ENCODE measurements around the gene GMPPA.

Gene GMPPA

DNA sequence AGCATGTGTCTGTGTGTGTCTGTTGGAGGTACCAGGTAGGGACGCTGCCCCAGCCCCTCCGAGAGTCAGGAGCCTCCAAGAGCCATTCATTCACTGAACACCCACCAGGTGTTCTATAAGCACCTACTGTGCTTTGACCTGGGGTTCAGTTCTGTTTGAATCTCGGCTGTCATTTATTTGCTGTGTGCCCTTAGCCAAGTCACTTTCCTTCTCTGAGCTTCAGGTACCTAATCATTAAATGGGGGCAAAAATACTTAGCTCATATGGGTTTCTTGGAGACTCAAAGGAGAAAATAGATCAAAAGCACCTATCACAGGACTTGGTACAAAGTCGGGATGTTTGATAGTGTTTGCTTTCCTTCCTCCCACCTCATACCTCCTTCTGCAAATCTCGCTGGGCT lies 28.8 kb downstream of the GMPPA start:
- TF ChIP-seq, protein P1, sequence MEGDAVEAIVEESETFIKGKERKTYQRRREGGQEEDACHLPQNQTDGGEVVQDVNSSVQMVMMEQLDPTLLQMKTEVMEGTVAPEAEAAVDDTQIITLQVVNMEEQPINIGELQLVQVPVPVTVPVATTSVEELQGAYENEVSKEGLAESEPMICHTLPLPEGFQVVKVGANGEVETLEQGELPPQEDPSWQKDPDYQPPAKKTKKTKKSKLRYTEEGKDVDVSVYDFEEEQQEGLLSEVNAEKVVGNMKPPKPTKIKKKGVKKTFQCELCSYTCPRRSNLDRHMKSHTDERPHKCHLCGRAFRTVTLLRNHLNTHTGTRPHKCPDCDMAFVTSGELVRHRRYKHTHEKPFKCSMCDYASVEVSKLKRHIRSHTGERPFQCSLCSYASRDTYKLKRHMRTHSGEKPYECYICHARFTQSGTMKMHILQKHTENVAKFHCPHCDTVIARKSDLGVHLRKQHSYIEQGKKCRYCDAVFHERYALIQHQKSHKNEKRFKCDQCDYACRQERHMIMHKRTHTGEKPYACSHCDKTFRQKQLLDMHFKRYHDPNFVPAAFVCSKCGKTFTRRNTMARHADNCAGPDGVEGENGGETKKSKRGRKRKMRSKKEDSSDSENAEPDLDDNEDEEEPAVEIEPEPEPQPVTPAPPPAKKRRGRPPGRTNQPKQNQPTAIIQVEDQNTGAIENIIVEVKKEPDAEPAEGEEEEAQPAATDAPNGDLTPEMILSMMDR (IDR thresholded peaks at IDR 0.05), result no peak
- no peak overlapping the region for H3K4me3 ChIP-seq (ENCODE audit: low read depth in 1 of 2, low read length in 1 of 2)
- H3K27ac ChIP-seq, result no peak overlapping the region
- no peaks in the 10 kb centered on the region for H3K36me3 ChIP-seq
- H3K27me3 ChIP-seq, result peaks cover 100% of the 10 kb centered on the region
- no peaks in the 10 kb centered on the region for H3K9me3 ChIP-seq
- H3K4me1 ChIP-seq (ENCODE audit: control insufficient read depth in 1 of 2, insufficient read depth in 1 of 2, low read depth in 1 of 2, low read length in 1 of 2), result no peaks in the 10 kb centered on the region

DNA sequence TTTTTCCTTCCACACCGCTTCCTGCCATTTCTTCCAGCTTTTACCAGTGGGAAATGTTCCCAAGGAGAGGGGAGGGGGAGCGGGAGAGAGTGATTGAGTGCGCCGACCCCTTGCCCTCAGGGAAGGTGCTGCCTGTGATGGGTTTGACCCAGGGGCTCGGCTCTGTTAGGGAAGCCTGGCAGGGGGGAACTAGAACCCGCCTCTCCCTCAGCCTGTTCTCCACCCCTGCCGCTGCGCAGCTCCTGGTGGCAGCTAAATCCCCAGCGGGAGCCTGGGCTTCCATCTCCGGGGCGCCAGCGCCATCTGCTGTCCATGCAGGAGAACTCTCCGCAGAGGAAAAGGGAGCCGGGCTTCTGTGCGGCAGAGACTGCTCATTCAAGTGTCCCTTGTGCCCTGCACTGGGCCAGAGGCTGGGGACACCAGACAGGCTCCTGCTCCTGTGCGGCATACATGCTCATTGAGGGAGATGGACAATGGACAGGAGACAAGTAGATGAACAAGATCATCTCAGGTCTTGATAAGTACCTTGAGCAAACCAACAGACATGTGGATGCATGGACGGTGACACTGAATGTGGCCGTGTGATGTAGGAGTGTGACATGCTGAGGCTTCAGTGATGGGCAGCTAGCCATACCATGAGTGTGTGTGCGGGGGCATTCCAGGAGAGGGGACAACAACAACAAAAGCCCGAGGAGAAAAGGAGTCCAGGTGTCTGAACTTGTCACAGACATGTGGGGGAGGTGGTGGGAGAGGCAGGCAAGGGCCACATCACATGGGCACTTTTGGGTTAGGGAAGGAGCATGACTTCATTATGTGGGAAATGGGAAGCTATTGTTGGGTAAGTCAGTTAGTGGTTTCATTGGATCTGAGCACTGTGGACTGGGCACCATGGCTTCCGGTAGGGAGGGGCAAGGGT lies 31.6 kb downstream of the GMPPA start:
- Histone ChIP-seq H3K36me3 (no peaks in the 10 kb centered on the region), H3K27me3 (peaks cover 89% of the 10 kb centered on the region), H3K4me1 (ENCODE audit: control insufficient read depth in 1 of 2, insufficient read depth in 1 of 2, low read depth in 1 of 2, low read length in 1 of 2) (no peaks in the 10 kb centered on the region), H3K9me3 (no peaks in the 10 kb centered on the region), H3K4me3 (ENCODE audit: low read depth in 1 of 2, low read length in 1 of 2) (no peak overlapping the region), H3K27ac (no peak overlapping the region)
- TF ChIP-seq, protein P1 (IDR thresholded peaks at IDR 0.05), result peak; percentile 80

DNA sequence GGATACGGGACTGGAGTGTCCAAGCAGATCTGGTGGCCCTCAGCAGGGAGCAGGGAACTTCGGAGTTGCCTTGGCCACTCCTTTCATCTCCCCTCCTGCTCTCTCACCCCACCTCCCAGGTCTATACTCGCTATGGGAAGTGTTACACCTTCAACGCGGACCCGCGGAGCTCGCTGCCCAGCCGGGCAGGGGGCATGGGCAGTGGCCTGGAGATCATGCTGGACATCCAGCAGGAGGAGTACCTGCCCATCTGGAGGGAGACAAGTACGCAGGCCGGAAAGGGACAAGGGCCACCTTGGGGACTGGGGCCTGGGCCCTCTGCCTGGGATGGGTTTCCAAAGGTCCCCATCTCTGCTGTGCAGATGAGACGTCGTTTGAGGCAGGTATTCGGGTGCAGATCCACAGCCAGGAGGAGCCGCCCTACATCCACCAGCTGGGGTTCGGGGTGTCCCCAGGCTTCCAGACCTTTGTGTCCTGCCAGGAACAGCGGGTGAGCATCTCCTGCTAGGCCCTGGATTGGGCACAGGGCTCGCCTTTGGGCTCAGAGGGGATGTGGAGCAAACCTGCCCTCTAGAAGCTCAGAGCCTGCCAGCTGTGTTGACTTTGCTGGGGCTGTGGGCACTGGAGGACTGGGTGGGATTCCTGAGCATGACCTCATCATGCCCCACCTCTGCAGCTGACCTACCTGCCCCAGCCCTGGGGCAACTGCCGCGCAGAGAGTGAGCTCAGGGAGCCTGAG lies 33.1 kb downstream of the GMPPA start:
- Histone ChIP-seq H3K4me3 (ENCODE audit: low read depth in 1 of 2, low read length in 1 of 2) (no peak overlapping the region), H3K36me3 (no peaks in the 10 kb centered on the region), H3K27ac (no peak overlapping the region), H3K27me3 (peaks cover 85% of the 10 kb centered on the region), H3K4me1 (ENCODE audit: control insufficient read depth in 1 of 2, insufficient read depth in 1 of 2, low read depth in 1 of 2, low read length in 1 of 2) (no peaks in the 10 kb centered on the region), H3K9me3 (no peaks in the 10 kb centered on the region)
- TF ChIP-seq, protein P1 (IDR thresholded peaks at IDR 0.05), result no peak

DNA sequence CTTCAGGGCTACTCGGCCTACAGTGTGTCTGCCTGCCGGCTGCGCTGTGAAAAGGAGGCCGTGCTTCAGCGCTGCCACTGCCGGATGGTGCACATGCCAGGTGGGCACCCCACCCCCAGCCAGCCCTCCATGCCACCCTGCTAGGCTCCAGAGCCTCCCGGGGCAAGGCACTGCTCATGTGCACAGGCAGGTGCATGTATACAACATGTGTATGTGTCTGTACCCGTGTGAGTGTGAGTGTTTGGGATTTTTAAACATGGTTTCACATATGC lies 33.6 kb downstream of the GMPPA start:
- Histone ChIP-seq H3K36me3 (no peaks in the 10 kb centered on the region), H3K4me3 (ENCODE audit: low read depth in 1 of 2, low read length in 1 of 2) (no peak overlapping the region), H3K4me1 (ENCODE audit: control insufficient read depth in 1 of 2, insufficient read depth in 1 of 2, low read depth in 1 of 2, low read length in 1 of 2) (no peaks in the 10 kb centered on the region), H3K9me3 (no peaks in the 10 kb centered on the region), H3K27me3 (peaks cover 85% of the 10 kb centered on the region), H3K27ac (no peak overlapping the region)
- TF ChIP-seq, protein P1 (IDR thresholded peaks at IDR 0.05), result no peak

DNA sequence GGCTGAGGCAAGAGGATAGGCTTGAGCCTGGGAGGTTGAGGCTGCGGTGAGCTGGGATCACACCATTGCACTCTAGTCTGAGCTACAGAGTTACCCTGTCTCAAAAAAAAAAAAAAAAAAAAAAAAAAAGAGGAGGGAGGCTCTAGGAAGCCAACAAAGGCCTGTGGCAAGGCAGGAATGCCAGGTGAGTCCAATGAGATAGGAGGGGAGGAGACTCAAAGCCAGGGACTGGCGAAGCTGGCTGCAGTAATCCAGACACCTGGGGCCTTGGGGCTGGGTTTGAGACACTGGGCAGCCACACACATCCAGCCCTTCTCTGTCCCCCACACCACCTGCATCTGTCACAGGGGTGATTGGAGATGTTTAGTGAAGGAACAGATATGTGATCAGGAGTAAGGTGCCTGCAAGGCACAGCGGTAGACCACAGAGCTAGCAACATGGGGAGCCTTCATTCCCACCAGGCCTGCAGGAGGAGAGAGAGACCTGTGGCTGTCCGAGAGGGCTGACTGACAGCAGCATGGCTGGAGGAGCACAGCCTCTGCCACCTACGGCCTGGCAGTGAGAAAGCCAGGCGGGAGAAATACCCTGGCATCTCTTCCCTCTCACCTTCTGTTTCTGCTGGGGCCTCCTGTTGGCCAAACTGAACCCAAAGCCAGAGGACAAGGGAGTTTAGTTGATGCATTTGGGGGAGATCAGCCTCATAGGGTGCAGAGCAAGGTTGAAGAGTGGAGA lies 35.4 kb downstream of the GMPPA start:
- no peaks in the 10 kb centered on the region for H3K4me1 ChIP-seq (ENCODE audit: control insufficient read depth in 1 of 2, insufficient read depth in 1 of 2, low read depth in 1 of 2, low read length in 1 of 2)
- no peak overlapping the region for H3K4me3 ChIP-seq (ENCODE audit: low read depth in 1 of 2, low read length in 1 of 2)
- peaks cover 75% of the 10 kb centered on the region for H3K27me3 ChIP-seq
- no peak overlapping the region for H3K27ac ChIP-seq
- H3K36me3 ChIP-seq, result no peaks in the 10 kb centered on the region
- TF ChIP-seq, protein P1 (IDR thresholded peaks at IDR 0.05), result no peak
- no peaks in the 10 kb centered on the region for H3K9me3 ChIP-seq

All from neutrophil (primary cell).